MCF 10A (cell line): Measurements from ENCODE around the gene LIG1. TPM values are rescaled to one million over a fixed set of nuclear protein-coding genes. Genes with fewer than 3 reads are reported as not detected.
A peak's percentile ranks its signal among the peaks of the same experiment; 100 is the strongest.

ENCODE experiments used
- BruUV-seq: library from RNA; stranded (reverse); fragments of 400-500 nt; replicated peaks from 2 replicates; lab custom pipeline; 2021; lab: Mats Ljungman, UMichigan
- CTCF ChIA-PET: fragments of 300-600 bp; sonication (Branson Sonifier 250); formaldehyde crosslinking; extraction: SDS; loops from one replicate; lab custom pipeline; 2021; ENCODE audit warnings: antibody characterized with exemption, inconsistent platforms; lab: Yijun Ruan, JAX
- POLR2A ChIA-PET: fragments of 300-600, 350-650 bp; sonication (Branson Sonifier 250); formaldehyde crosslinking; extraction: SDS; loops from one replicate; lab custom pipeline; 2020; ENCODE audit warnings: antibody characterized with exemption, inconsistent platforms; lab: Yijun Ruan, JAX
- DNase-seq: peaks from one replicate; pipeline ENCODE4 v3.0.0-alpha.2; 2018; ENCODE audit not compliant: unreplicated experiment
- H3K27ac Mint-ChIP-seq: one replicate; pipeline ENCODE4 v1.8.0; 2022; ENCODE audit warnings: mild to moderate bottlenecking, low read depth, mixed read lengths; ENCODE audit not compliant: unreplicated experiment
- H3K27me3 Mint-ChIP-seq: one replicate; pipeline ENCODE4 v1.8.0; 2022; ENCODE audit warnings: mixed read lengths; ENCODE audit not compliant: insufficient read depth, unreplicated experiment
- H3K36me3 Mint-ChIP-seq: one replicate; pipeline ENCODE4 v1.8.0; 2022; ENCODE audit warnings: mild to moderate bottlenecking, moderate library complexity, mixed read lengths; ENCODE audit not compliant: insufficient read depth, unreplicated experiment
- H3K4me1 Mint-ChIP-seq: one replicate; pipeline ENCODE4 v1.8.0; 2022; ENCODE audit warnings: mixed read lengths; ENCODE audit not compliant: insufficient read depth, unreplicated experiment
- H3K4me3 Mint-ChIP-seq: one replicate; pipeline ENCODE4 v1.8.0; 2022; ENCODE audit warnings: mild to moderate bottlenecking, moderate library complexity, mixed read lengths; ENCODE audit not compliant: unreplicated experiment
- H3K9me3 Mint-ChIP-seq: one replicate; pipeline ENCODE4 v1.8.0; 2022; ENCODE audit warnings: mixed read lengths; ENCODE audit not compliant: unreplicated experiment
- intact Hi-C: fragments of 100-400 bp; cut with micrococcal nuclease; formaldehyde crosslinking; loops from 2 replicates; pipeline ENCODE4 v1.14.1; 2022
- total RNA-seq: library from RNA; stranded (reverse); gene quantifications from 2 replicates; pipeline ENCODE4 v1.2.3, GENCODE V29; 2022
- TF ChIP-seq, protein P1 (sequence below): fragments of 200-600 bp; IDR thresholded peaks from one replicate; pipeline ENCODE4 v1.8.0; 2022; ENCODE audit warnings: antibody characterized with exemption, mild to moderate bottlenecking; ENCODE audit not compliant: unreplicated experiment

Gene LIG1
- total RNA-seq, 1 experiment from 2014 or later = 14.6 TPM

DNA sequence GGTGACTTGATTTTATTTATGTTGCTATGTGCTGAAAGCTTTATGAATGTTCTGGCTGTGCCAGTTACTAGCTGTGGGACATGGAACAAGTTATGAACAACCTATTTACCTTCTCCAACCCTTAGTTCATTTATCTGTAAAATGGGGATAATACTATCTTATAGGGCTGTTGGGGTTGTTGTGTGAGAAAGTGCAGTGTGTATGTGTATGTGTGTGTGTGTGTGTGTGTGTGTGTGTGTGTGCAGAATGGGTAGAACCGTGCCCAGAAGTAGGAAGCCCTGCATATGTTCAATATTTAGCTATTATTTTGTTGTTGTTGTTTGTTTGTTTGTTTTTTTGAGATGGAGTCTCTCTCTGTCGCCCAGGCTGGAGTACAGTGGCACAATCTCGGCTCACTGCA is 20.7 kb upstream of the LIG1 start:
- DNase-seq = no peak
- Mint-ChIP-seq H3K9me3 (no peaks in the 10 kb centered on the region), H3K36me3 (peaks cover 12% of the 10 kb centered on the region), H3K4me1 (no peaks in the 10 kb centered on the region), H3K27me3 (no peaks in the 10 kb centered on the region), H3K4me3 (no peak overlapping the region), H3K27ac (no peak overlapping the region)
- CTCF ChIA-PET = interaction anchor here (0.6 to 0.9 kb wide), 4 partner anchors 8 to 322 kb away, joined by 3 to 5 read pairs (median 3); no protein-coding TSS in a partner anchor
- TF ChIP-seq, protein P1, sequence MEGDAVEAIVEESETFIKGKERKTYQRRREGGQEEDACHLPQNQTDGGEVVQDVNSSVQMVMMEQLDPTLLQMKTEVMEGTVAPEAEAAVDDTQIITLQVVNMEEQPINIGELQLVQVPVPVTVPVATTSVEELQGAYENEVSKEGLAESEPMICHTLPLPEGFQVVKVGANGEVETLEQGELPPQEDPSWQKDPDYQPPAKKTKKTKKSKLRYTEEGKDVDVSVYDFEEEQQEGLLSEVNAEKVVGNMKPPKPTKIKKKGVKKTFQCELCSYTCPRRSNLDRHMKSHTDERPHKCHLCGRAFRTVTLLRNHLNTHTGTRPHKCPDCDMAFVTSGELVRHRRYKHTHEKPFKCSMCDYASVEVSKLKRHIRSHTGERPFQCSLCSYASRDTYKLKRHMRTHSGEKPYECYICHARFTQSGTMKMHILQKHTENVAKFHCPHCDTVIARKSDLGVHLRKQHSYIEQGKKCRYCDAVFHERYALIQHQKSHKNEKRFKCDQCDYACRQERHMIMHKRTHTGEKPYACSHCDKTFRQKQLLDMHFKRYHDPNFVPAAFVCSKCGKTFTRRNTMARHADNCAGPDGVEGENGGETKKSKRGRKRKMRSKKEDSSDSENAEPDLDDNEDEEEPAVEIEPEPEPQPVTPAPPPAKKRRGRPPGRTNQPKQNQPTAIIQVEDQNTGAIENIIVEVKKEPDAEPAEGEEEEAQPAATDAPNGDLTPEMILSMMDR = no peak
- intact Hi-C loops = no loop called here
- POLR2A ChIA-PET = interaction anchor here (0.6 to 1.2 kb wide), 2 partner anchors 13 to 624 kb away, joined by 3 to 10 read pairs; no protein-coding TSS in a partner anchor
- no TSS peak for BruUV-seq

DNA sequence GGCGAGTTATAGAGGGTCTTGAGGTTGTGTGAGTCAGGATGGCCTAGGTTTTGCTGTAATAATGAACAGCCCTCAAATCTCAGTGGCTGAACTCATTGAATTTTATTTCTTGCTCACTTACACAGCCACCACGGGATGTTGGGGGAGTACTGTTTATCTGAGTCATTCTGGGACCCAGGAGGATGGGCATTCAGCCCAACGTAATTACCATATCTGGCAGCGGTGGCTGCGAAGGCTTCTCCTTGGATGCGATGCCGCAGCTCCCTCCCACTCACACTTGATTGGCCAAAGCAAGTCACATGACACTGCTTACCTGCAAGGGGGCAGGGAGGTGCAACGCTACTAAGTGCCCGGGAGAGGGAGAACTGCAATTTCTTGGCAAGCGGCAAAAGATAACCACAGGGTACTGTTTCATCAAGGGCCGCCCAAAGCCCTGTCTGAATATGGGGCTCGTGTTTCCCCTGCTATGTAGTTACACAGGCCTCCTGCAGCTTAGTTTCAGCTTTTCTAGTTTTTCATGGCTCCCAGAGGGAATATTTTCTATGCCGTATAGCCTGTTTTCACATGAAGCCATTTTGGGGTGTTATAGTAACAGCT is 20.2 kb upstream of the LIG1 start:
- Mint-ChIP-seq H3K4me1 (no peaks in the 10 kb centered on the region), H3K36me3 (peaks cover 12% of the 10 kb centered on the region), H3K27ac (no peak overlapping the region), H3K4me3 (no peak overlapping the region), H3K9me3 (no peaks in the 10 kb centered on the region), H3K27me3 (no peaks in the 10 kb centered on the region)
- DNase-seq = peak; percentile 67
- ChIA-PET CTCF (interaction anchor here (0.9 kb wide), 2 partner anchors 9 to 316 kb away, joined by 3 to 5 read pairs; no protein-coding TSS in a partner anchor), POLR2A (interaction anchor here (1.2 kb wide), 1 partner anchor 13 kb away, joined by 10 read pairs; no protein-coding TSS in a partner anchor)
- no TSS peak for BruUV-seq
- TF ChIP-seq, protein P1 = no peak
- intact Hi-C loops = no loop called here

DNA sequence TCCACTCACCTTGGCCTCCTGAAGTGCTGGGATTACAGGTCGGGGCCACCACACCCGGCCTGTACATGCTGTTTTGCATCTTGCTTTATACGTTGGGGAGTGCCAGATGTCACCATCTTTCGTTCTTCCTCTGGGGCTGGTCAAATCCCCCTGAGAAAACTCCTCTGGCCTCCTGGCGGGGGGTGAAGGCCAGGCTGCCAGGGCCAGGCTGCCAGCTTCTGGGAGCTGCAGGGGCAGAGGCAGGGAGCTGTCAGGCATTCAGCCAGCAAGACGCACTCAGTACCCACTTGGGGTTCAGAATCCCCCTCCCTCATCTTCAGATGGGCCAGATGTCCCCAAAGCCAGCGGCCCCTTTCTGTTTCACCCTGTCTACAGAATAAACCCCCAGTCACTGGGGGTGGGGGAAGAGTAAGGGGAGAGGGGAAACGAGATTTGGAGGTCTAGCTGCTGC is 16.4 kb upstream of the LIG1 start:
- intact Hi-C loops = no loop called here
- TF ChIP-seq, protein P1 = no peak
- H3K4me3 Mint-ChIP-seq = no peak overlapping the region

DNA sequence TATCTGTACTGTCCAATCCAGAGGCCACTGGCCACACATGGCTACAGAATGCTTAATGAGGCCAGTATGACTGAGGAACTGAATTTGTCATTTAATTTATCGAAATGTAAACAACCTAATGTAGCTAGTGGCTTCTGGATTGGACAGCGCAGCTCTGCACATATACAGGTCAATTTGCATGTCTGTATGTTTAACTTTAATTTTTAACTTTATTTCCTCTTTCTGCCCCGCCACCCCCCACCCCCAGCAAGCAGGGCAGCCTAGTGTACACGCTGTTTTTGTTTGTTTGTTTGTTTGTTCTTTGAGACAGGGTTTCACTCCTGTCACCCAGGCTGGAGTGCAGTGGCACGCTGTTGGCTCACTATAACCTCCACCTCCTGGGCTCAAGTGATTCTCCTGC is 15.9 kb upstream of the LIG1 start:
- no peaks in the 10 kb centered on the region for H3K9me3 Mint-ChIP-seq
- TF ChIP-seq, protein P1 = no peak
- H3K4me1 Mint-ChIP-seq = no peaks in the 10 kb centered on the region
- H3K4me3 Mint-ChIP-seq = no peak overlapping the region
- ChIA-PET POLR2A (no interaction called here), CTCF (interaction anchor here (0.8 kb wide), 1 partner anchor 16 kb away, joined by 3 read pairs; no protein-coding TSS in a partner anchor)
- no peaks in the 10 kb centered on the region for H3K27me3 Mint-ChIP-seq
- intact Hi-C loops = no loop called here
- DNase-seq = no peak
- peaks cover 12% of the 10 kb centered on the region for H3K36me3 Mint-ChIP-seq
- no peak overlapping the region for H3K27ac Mint-ChIP-seq
- BruUV-seq = no TSS peak

More for the DNA sequence above, 16.4 kb upstream of the LIG1 start:
- BruUV-seq = no TSS peak
- Mint-ChIP-seq H3K9me3 (no peaks in the 10 kb centered on the region), H3K36me3 (peaks cover 12% of the 10 kb centered on the region), H3K27ac (no peak overlapping the region), H3K27me3 (no peaks in the 10 kb centered on the region), H3K4me1 (no peaks in the 10 kb centered on the region)
- DNase-seq = no peak
- POLR2A ChIA-PET = no interaction called here
- CTCF ChIA-PET = interaction anchor here (0.8 kb wide), 1 partner anchor 15 kb away, joined by 3 read pairs; no protein-coding TSS in a partner anchor
